Measurements from ENCODE around the gene PHAX. TPM values are rescaled to one million over a fixed set of nuclear protein-coding genes. Genes with fewer than 3 reads are reported as not detected.
A peak's percentile ranks its signal among the peaks of the same experiment; 100 is the strongest.

PHAX gene
- total and polyA plus RNA-seq, 5 donors from 2014 or later: 27.0 to 83.0 (median 68.1) TPM

DNA sequence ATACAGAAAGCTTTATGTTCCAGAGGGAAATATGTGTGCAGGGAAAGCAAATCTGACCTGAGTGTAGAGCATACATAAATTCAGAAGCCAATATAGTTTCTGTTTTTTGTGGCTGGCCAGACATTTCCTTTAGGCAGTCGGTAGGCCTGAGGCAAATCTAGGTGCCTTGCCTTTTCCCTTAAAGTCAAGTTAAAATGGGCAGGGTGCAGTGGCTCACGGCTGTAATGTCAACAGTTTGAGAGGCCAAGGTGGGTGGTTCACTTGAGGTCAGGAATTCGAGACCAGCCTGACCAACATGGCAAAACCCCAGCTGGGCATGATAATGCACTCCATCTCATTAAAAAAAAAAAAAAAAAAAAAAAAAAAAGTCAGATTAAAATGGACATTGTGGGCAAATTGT is 31.2 kb downstream of the PHAX start:
- Mint-ChIP-seq H3K4me1 (no peaks in the 10 kb centered on the region), H3K4me3 (no peak overlapping the region), H3K27me3 (peaks cover 6% of the 10 kb centered on the region), H3K36me3 (no peaks in the 10 kb centered on the region), H3K9me3 (no peaks in the 10 kb centered on the region), H3K27ac (peak overlapping the region in 1 of 3 donors; percentile 20)
- Histone ChIP-seq H3K4me1 (ENCODE audit: control insufficient read depth, insufficient read depth, low read length, poor library complexity, severe bottlenecking) (no peaks in the 10 kb centered on the region), H3K27ac (ENCODE audit: insufficient read depth, low read length, poor library complexity, severe bottlenecking) (no peak overlapping the region), H3K27me3 (ENCODE audit: control insufficient read depth, insufficient read depth, low read length) (no peaks in the 10 kb centered on the region), H3K9me3 (ENCODE audit: control insufficient read depth in 2 of 2, low read length in 2 of 2) (no peaks in the 10 kb centered on the region), H3K4me3 (ENCODE audit: low read depth, low read length) (no peak overlapping the region), H3K36me3 (ENCODE audit: control insufficient read depth, insufficient read depth, low read length) (no peaks in the 10 kb centered on the region)
- no peak for DNase-seq
- no peak for ATAC-seq (ENCODE audit: low read depth in 2 of 2)

DNA sequence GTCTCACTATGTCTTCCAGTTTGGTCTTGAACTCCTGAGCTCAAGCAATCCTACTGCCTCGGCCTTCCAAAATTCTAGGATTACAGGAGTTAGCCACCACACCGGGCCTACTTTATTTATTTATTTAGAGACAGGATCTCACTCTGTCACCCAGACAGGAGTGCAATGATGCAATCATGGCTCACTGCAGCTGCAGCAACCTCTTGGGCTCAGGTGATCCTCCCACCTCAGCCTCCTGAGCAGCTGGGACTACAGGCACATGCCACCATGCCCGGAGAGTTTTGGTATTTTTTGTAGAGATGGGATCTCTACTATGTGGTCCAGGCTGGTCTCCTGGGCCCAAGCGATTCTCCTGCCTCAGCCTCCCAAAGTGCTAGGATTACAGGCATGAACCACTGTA is 32.8 kb downstream of the PHAX start:
- no peaks in the 10 kb centered on the region for H3K9me3 ChIP-seq (ENCODE audit: control insufficient read depth in 2 of 2, low read length in 2 of 2)
- Mint-ChIP-seq H3K27ac (no peak overlapping the region), H3K4me1 (no peaks in the 10 kb centered on the region), H3K36me3 (no peaks in the 10 kb centered on the region), H3K27me3 (peaks cover 6% of the 10 kb centered on the region), H3K4me3 (no peak overlapping the region), H3K9me3 (no peaks in the 10 kb centered on the region)
- no peaks in the 10 kb centered on the region for H3K36me3 ChIP-seq (ENCODE audit: control insufficient read depth, insufficient read depth, low read length)
- DNase-seq (no peak), ATAC-seq (ENCODE audit: low read depth in 2 of 2) (no peak)
- H3K4me1 ChIP-seq (ENCODE audit: control insufficient read depth, insufficient read depth, low read length, poor library complexity, severe bottlenecking): no peaks in the 10 kb centered on the region
- H3K27me3 ChIP-seq (ENCODE audit: control insufficient read depth, insufficient read depth, low read length): no peaks in the 10 kb centered on the region
- H3K27ac ChIP-seq (ENCODE audit: insufficient read depth, low read length, poor library complexity, severe bottlenecking): no peak overlapping the region
- no peak overlapping the region for H3K4me3 ChIP-seq (ENCODE audit: low read depth, low read length)

DNA sequence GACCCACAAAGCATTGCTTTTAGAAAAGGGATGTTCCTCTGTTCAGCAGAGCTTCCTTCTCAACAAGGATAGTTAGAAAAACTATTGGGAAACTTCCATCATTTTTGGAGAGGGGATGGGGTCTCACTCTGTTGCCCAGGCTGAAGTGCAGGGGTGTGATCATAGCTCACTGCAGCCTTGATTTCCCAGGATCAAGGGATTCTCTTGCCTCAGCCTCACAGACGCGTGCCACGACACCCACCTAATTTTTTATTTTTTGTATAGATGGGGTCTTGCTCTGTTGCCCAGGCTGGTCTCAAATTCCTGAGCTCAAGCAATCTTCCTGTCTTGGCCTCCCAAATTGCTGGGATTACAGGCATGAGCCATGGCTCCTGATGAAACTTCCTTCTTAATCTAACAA is 34.8 kb downstream of the PHAX start:
- Histone ChIP-seq H3K9me3 (ENCODE audit: control insufficient read depth in 2 of 2, low read length in 2 of 2) (no peaks in the 10 kb centered on the region), H3K36me3 (ENCODE audit: control insufficient read depth, insufficient read depth, low read length) (no peaks in the 10 kb centered on the region), H3K27me3 (ENCODE audit: control insufficient read depth, insufficient read depth, low read length) (no peaks in the 10 kb centered on the region), H3K27ac (ENCODE audit: insufficient read depth, low read length, poor library complexity, severe bottlenecking) (no peak overlapping the region), H3K4me3 (ENCODE audit: low read depth, low read length) (no peak overlapping the region), H3K4me1 (ENCODE audit: control insufficient read depth, insufficient read depth, low read length, poor library complexity, severe bottlenecking) (no peaks in the 10 kb centered on the region)
- no peak for ATAC-seq (ENCODE audit: low read depth in 2 of 2)
- Mint-ChIP-seq H3K4me3 (no peak overlapping the region), H3K27me3 (peaks cover 6% of the 10 kb centered on the region), H3K4me1 (no peaks in the 10 kb centered on the region), H3K9me3 (no peaks in the 10 kb centered on the region), H3K36me3 (no peaks in the 10 kb centered on the region), H3K27ac (no peak overlapping the region)
- no peak for DNase-seq

DNA sequence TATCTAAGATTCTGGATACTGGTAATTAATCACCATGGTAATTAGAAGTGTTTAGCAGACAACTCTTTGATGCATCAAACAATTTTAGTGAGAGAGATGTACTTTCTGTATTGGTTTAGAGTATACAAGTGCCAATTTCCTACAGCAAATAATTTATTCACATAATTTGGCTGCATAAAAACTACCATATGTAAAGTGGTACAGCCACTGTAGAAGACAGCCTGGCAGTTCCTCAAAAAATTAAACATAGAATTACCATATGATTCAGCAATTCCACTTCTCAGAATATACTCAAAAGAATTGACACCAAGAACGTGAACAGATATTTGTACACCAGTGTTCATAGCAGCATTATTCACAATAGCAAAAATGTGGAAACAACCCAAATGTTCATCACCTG is 36.2 kb downstream of the PHAX start:
- no peaks in the 10 kb centered on the region for H3K9me3 ChIP-seq (ENCODE audit: control insufficient read depth in 2 of 2, low read length in 2 of 2)
- no peak overlapping the region for H3K27ac ChIP-seq (ENCODE audit: insufficient read depth, low read length, poor library complexity, severe bottlenecking)
- H3K36me3 ChIP-seq (ENCODE audit: control insufficient read depth, insufficient read depth, low read length): no peaks in the 10 kb centered on the region
- Mint-ChIP-seq H3K9me3 (peaks cover 0 to 1% (median 0%) of the 10 kb centered on the region in 7 donors), H3K4me1 (no peaks in the 10 kb centered on the region), H3K27me3 (peaks cover 6% of the 10 kb centered on the region), H3K4me3 (no peak overlapping the region), H3K36me3 (no peaks in the 10 kb centered on the region), H3K27ac (no peak overlapping the region)
- no peaks in the 10 kb centered on the region for H3K27me3 ChIP-seq (ENCODE audit: control insufficient read depth, insufficient read depth, low read length)
- H3K4me3 ChIP-seq (ENCODE audit: low read depth, low read length): no peak overlapping the region
- DNase-seq (no peak), ATAC-seq (ENCODE audit: low read depth in 2 of 2) (no peak)
- H3K4me1 ChIP-seq (ENCODE audit: control insufficient read depth, insufficient read depth, low read length, poor library complexity, severe bottlenecking): no peaks in the 10 kb centered on the region

DNA sequence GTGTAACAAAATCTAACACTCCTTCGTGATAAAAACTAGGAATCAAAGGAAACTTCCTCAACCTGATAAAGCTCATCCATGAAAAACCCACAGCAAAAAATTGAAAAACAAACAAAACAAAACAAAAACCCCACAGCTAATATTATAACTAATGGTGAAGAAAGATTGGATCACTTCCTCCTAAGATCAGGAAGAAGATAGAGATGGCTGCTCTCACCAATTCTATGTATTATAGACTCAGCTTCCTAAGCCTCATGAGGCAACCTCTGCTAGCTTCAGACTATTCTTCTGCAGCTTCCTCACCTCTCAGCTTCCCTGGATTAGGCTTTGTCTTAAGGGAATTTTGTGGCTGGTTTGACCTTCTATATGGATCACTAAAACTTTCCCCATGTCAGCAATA is 40.1 kb downstream of the PHAX start:
- Histone ChIP-seq H3K9me3 (ENCODE audit: control insufficient read depth in 2 of 2, low read length in 2 of 2) (peaks cover 7 to 11% of the 10 kb centered on the region in 2 experiments), H3K4me1 (ENCODE audit: control insufficient read depth, insufficient read depth, low read length, poor library complexity, severe bottlenecking) (no peaks in the 10 kb centered on the region), H3K27ac (ENCODE audit: insufficient read depth, low read length, poor library complexity, severe bottlenecking) (no peak overlapping the region), H3K36me3 (ENCODE audit: control insufficient read depth, insufficient read depth, low read length) (no peaks in the 10 kb centered on the region), H3K4me3 (ENCODE audit: low read depth, low read length) (no peak overlapping the region), H3K27me3 (ENCODE audit: control insufficient read depth, insufficient read depth, low read length) (no peaks in the 10 kb centered on the region)
- Mint-ChIP-seq H3K27me3 (peaks cover 4% of the 10 kb centered on the region), H3K27ac (no peak overlapping the region), H3K36me3 (no peaks in the 10 kb centered on the region), H3K4me3 (no peak overlapping the region), H3K4me1 (no peaks in the 10 kb centered on the region), H3K9me3 (peaks cover 0 to 6% (median 3%) of the 10 kb centered on the region in 7 donors)
- ATAC-seq (ENCODE audit: low read depth in 2 of 2): no peak
- DNase-seq: no peak

DNA sequence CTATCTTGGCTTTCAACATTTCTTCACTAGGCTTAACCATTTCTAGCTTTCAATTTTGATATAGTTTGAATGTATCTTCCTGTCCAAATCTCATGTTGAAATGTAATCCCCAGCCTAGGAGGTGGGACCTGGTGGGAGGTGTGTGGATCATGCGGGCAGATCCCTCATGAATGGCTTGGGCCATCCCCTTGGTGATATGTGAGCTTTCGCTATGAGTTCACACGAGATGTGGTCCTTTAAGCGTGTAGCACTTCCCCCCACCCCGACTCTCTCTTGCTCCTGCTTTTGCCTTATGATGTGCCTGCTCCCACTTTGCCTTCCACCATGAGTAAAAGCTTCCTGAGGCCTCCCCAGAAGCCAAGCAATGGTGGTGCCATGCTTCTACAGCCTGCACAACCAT is 40.6 kb downstream of the PHAX start:
- H3K27me3 Mint-ChIP-seq: no peaks in the 10 kb centered on the region
- no peaks in the 10 kb centered on the region for H3K4me1 Mint-ChIP-seq
- H3K36me3 ChIP-seq (ENCODE audit: control insufficient read depth, insufficient read depth, low read length): no peaks in the 10 kb centered on the region
- H3K4me3 Mint-ChIP-seq: no peak overlapping the region
- H3K9me3 ChIP-seq (ENCODE audit: control insufficient read depth in 2 of 2, low read length in 2 of 2): peaks cover 7 to 11% of the 10 kb centered on the region in 2 experiments
- no peaks in the 10 kb centered on the region for H3K36me3 Mint-ChIP-seq
- no peaks in the 10 kb centered on the region for H3K27me3 ChIP-seq (ENCODE audit: control insufficient read depth, insufficient read depth, low read length)
- no peak for ATAC-seq (ENCODE audit: low read depth in 2 of 2)
- no peak overlapping the region for H3K27ac ChIP-seq (ENCODE audit: insufficient read depth, low read length, poor library complexity, severe bottlenecking)
- H3K27ac Mint-ChIP-seq: no peak overlapping the region
- H3K9me3 Mint-ChIP-seq: peaks cover 0 to 6% (median 3%) of the 10 kb centered on the region in 7 donors
- DNase-seq: no peak
- no peak overlapping the region for H3K4me3 ChIP-seq (ENCODE audit: low read depth, low read length)
- no peaks in the 10 kb centered on the region for H3K4me1 ChIP-seq (ENCODE audit: control insufficient read depth, insufficient read depth, low read length, poor library complexity, severe bottlenecking)

DNA sequence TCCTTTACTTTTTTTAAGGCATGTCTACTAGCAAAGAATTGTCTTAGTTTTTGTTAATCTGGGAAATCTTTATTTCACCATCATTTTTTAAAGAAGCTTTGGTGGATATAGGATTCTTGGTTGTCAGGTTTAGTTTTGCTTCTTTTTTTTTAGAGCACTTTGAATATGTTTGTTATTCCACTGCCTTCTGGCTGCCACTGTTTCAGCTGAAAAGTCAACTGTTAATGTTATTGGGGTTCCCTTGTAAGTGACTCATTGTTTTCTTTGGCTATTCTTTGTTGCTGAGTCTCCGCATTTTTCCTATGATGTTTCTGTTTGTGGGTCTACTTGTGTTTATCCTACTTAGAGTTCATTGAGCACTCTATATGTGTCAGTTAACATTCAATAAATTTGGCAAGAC is 44.4 kb downstream of the PHAX start:
- Histone ChIP-seq H3K4me3 (ENCODE audit: low read depth, low read length) (no peak overlapping the region), H3K36me3 (ENCODE audit: control insufficient read depth, insufficient read depth, low read length) (no peaks in the 10 kb centered on the region), H3K27me3 (ENCODE audit: control insufficient read depth, insufficient read depth, low read length) (no peaks in the 10 kb centered on the region), H3K9me3 (ENCODE audit: control insufficient read depth in 2 of 2, low read length in 2 of 2) (peaks cover 7 to 11% of the 10 kb centered on the region in 2 experiments), H3K27ac (ENCODE audit: insufficient read depth, low read length, poor library complexity, severe bottlenecking) (no peak overlapping the region), H3K4me1 (ENCODE audit: control insufficient read depth, insufficient read depth, low read length, poor library complexity, severe bottlenecking) (no peaks in the 10 kb centered on the region)
- DNase-seq (no peak), ATAC-seq (ENCODE audit: low read depth in 2 of 2) (no peak)
- peaks cover 4% of the 10 kb centered on the region for H3K27me3 Mint-ChIP-seq
- H3K4me3 Mint-ChIP-seq: no peak overlapping the region
- no peaks in the 10 kb centered on the region for H3K36me3 Mint-ChIP-seq
- no peaks in the 10 kb centered on the region for H3K4me1 Mint-ChIP-seq
- H3K27ac Mint-ChIP-seq: no peak overlapping the region
- peaks cover 0 to 9% (median 3%) of the 10 kb centered on the region in 7 donors for H3K9me3 Mint-ChIP-seq

DNA sequence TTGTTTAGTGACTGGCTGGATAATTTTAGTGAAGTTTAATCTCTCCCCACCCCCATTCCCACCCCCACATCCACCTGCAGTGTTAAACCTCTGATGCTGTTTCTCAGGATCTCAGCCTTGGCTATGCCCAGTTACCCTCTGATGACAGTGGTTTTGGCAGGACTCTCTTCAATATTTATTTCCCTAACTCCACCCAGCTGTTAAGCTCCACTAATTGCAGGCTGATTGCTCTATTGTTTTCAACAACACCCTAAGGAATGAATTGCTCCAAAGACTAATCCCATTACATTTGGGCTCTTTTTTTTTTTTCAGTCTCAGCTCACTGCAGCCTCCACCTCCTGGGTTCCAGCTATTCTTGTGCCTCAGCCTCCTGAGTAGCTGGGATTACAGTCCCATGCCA is 46.3 kb downstream of the PHAX start:
- no peaks in the 10 kb centered on the region for H3K36me3 ChIP-seq (ENCODE audit: control insufficient read depth, insufficient read depth, low read length)
- peaks cover 16% of the 10 kb centered on the region for H3K27me3 Mint-ChIP-seq
- H3K4me3 Mint-ChIP-seq: no peak overlapping the region
- no peaks in the 10 kb centered on the region for H3K4me1 Mint-ChIP-seq
- no peak overlapping the region for H3K27ac Mint-ChIP-seq
- H3K9me3 Mint-ChIP-seq: peaks cover 0 to 9% (median 3%) of the 10 kb centered on the region in 7 donors
- H3K4me3 ChIP-seq (ENCODE audit: low read depth, low read length): no peak overlapping the region
- no peaks in the 10 kb centered on the region for H3K4me1 ChIP-seq (ENCODE audit: control insufficient read depth, insufficient read depth, low read length, poor library complexity, severe bottlenecking)
- peaks cover 7 to 11% of the 10 kb centered on the region in 2 experiments for H3K9me3 ChIP-seq (ENCODE audit: control insufficient read depth in 2 of 2, low read length in 2 of 2)
- no peak for ATAC-seq (ENCODE audit: low read depth in 2 of 2)
- H3K27me3 ChIP-seq (ENCODE audit: control insufficient read depth, insufficient read depth, low read length): no peaks in the 10 kb centered on the region
- H3K36me3 Mint-ChIP-seq: no peaks in the 10 kb centered on the region
- no peak for DNase-seq
- no peak overlapping the region for H3K27ac ChIP-seq (ENCODE audit: insufficient read depth, low read length, poor library complexity, severe bottlenecking)
